ENCODE measurements around the gene CEP78.
"Not testable (repeated sequence)": the region's sequence is repeated elsewhere in the genome, so short reads cannot be mapped to it uniquely, and the experiment has no call there.

The CEP78 gene, protein sequence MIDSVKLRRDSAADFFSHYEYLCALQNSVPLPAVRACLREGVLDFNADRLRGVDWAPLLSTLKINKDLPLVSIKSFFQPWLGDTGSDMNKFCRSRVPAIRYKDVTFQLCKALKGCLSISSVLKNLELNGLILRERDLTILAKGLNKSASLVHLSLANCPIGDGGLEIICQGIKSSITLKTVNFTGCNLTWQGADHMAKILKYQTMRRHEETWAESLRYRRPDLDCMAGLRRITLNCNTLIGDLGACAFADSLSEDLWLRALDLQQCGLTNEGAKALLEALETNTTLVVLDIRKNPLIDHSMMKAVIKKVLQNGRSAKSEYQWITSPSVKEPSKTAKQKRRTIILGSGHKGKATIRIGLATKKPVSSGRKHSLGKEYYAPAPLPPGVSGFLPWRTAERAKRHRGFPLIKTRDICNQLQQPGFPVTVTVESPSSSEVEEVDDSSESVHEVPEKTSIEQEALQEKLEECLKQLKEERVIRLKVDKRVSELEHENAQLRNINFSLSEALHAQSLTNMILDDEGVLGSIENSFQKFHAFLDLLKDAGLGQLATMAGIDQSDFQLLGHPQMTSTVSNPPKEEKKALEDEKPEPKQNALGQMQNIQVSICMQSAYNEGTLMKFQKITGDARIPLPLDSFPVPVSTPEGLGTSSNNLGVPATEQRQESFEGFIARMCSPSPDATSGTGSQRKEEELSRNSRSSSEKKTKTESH

DNA sequence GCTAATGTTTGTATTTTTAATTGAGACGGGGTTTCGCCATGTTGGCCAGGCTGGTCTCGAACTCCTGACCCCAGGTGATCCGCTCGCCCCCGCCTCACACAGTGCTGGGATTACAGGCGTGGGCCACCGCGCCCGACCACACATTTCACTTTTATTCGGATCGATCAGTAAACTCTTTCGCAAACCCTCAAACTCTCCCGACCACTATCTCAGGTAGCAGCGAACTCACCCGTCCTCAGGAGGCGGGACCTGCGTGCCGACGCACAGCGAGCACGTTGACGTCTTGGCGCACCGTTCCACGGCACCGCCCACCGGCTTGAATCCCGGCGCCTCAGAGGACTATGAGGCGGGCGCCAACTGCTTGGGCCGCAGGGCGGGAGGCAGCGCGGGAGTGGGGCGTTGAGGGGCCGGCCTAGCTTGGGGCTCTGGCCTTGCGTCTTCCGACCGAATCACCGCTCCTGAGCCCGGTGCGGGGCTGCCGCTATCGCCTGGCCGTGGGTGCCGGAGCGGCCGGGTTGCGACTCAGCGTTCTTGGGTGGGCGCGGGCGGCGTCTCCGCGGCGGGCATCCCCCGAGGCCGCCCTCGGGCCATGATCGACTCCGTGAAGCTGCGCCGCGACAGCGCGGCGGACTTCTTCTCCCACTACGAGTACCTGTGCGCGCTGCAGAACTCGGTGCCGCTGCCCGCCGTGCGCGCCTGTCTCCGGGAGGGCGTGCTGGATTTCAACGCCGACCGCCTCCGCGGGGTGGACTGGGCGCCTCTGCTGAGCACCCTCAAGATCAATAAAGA, at the start of gene CEP78:
Gene CEP78, plus strand, starts transcription at position 314 of the 789 bp plus-strand sequence. Its CDS starts 276 bp downstream, at position 590.
- DNase-seq: peak; percentile 84

DNA sequence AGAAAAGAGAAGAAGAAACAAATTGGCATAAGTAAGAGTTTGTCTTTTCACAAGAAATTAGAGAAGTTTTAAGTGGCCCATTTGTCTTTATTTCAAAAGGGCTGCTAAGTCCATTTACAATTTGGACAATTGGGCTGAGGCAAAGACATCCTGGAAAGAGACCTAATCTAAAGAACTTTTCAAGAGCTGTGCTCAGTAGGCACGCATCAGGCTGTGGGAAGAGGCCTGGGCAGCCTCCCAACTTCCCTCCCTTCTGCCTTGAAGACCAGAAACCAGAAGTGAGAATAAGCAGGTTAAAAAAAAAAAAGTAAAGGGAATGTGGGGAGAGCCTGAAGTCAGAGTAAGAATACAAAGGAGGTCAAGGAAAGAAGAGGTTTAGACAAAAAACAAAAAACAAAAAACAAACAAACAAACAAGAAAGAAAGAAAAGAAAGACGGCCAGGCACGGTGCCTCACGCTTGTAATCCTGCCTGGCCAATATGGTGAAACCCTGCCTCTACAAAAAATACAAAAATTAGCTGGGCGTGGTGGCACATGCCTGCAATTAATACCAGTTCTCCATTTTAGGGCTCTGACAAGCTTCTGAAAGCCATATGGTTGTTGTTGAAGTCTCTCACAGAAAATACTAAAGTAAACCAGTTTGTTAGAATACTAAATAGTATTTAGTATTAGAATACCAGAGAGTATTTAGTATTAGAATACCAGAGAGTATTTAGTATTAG, 48.0 kb upstream of the CEP78 start:
- peak; percentile 69 for DNase-seq

DNA sequence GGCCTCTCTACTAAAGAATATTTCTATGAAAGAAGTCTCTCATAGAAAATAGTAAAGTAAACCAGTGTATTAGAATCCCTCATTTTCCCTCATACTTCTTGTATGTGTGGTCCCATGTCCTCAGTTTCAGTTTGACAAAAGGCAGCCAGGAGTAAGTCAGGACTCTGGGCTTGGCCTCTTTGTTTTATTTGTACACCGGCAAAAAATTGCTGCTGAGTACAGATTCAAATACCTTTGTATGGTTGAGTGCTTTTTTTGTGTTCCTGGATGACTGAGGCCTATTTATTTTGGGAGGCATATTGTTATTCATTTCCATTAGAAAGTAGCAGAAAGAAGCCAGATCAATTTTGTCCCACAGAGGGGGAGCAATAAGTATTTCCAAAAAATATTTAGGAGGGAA, 47.3 kb upstream of the CEP78 start:
- no peak for DNase-seq

DNA sequence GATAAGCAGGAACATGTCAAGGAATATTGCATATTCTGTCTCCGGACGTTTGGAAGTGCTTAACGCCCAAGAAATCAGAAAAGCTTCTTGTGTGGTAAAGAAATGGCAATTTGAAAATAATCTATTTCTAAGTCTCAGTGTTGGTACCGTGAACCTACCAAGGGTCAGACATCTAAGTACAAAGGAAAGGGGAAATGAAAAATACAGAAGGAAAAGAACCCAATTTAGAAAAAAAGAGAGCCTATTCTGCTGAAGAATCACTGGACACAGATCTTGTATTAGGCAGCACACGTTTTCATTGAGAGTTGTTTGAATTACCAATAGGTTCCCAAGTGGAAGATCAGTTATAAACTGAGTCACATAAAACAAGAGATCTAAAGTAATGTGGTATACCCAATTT, 46.9 kb upstream of the CEP78 start:
- DNase-seq: peak; percentile 64

DNA sequence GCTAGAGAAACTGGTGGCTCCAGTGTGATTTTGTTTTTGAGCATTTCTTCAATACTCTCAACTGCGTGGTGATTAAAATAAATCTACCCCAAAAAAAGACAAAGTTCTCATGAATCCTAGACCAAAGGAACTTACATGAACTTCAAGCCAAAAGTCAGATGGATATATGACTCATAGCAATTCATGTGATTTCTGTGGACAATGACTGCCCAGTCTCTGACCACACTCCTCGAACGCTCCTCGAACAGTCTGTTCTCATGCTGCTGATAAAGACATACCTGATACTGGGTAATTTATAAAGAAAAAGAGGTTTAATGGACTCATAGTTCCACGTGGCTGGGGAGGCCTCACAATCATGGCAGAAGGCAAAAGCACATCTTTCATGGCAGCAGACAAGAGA, 46.4 kb upstream of the CEP78 start:
- DNase-seq: peak; percentile 61

DNA sequence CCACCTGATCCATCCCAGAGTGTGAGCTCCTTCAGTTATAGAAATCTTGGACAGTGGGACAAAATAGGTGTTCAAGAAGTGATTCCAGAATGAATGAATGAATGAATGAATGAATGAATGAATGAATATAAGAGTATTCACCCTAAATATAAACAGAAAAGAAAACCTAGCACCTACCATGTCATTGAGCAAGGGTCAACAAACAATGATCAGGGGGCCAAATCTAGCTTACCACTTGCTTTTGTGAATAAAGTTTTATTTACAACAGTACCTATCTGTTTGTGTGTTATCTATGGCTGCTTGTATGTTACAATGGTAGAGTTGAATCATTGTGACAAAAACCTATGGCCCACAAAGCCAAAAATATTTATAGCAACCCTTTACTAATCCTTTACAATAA, 43.9 kb upstream of the CEP78 start:
- no peak for DNase-seq

DNA sequence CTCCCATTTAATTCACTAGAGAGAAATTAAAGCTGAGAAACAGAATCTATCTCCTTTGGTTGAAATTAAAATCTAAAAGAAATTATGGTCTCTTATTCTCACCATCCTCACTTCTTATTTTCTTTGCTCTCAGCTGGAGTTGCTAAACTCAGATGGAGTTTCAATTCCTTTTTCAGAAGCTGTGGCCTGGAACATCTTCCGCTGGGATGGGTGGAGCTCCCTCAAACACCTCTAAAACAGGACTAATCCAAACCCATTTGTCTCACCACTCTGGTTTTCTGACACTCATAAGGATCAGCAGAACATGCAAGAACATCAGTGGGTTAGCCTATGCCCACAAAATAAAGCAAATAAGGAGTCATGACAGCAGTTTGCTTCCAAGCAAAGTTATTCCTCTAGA, 39.6 kb upstream of the CEP78 start:
- DNase-seq: peak; percentile 91

DNA sequence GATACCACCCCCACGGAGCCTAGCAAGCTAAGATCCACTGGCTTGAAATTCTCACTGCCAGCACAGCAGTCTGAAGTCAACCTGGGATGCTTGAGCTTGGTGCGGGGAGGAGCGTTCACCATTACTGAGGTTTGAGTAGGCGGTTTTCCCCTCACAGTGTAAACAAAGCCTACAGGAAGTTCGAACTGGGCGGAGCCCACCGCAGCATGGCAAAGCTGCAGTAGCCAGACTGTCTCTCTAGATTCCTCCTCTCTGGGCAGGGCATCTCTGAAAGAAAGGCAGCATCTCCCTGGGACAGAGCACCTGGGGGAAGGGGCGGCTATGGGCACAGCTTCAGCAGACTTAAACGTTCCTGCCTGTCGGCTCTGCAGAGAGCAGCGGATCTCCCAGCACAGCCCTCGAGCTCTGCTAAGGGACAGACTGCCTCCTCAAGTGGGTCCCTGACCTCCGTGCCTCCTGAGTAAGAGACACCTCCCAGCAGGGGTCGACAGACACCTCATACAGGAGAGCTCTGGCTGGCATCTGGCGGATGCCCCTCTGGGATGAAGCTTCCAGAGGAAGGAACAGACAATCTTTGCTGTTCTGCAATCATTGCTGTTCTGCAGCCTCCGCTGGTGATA, 34.6 kb upstream of the CEP78 start:
- peak; percentile 60 for DNase-seq

DNA sequence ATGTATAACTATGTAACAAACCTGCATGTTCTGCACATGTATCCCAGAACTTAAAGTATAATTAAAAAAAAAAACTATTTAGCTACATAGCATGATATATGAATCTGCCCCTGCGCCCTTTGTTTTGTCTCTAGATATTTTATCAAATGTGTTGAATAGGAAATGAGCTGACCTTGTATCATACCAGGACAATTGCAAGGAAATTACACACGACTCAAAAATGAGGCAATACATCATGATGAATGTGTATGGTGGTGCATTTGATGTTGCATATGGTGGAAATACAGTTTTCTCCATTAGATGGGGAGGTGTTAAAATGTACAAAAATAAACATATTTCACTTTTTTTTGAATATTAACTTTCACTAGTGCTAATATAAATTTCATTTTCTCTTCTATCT, 28.6 kb upstream of the CEP78 start:
- no peak for DNase-seq

DNA sequence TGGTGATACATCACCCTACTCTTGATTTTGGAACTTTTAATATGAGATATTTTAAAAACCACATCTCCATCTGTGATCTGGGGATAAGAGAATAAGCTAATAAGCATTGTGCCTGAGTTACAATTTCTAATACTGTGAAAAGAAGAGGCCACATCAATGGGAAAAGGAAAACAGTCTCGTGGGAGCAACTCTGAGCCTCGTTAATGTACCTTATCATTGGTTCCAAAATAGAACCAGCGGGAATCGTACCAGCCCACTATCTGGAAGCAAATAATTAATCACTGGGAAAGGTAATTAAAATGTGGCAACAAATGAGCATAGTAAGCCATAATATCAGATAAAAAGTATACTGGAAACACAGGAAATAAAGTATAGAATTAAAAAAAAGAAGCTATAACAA, 28.0 kb upstream of the CEP78 start:
- no peak for DNase-seq

DNA sequence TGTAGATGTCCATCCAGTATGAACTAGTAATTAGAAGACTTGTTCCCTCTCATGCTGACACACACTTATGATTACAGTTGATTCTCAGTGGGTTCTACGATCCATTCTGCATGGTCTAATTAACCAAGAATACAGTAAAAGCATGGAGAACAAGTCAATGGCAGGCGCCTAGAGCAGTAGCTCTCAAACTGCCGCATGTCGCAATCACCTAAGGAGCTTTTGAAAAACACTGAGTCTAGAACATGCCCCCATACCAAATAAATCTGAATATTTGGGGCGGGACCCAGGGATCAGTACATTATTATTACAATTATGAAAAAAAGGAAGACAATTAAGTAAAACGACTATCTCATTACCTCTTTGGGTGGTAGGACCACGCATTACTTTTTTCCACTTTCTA, 26.7 kb upstream of the CEP78 start:
- DNase-seq: no peak

DNA sequence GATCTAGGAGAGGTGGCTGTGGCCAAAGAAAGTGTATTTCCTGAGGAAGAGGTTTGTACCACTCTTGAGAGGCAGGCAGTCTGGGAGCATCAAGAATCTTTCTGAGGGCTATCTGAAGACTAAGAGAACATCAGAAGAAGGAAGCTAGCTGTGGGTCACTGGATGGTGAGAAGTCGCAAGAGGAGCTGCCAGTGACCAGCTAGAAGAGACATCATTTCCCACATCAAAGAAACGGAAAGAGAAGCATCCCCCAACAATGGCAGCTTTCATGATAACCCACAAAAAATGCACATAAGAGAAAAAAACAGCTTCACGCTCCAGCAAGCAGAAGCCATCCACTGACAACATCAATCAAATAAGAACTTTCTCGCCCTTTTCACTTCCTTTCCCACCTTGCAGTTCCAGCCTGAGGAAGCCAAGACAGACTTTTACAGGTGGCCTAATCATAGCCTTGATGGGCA, 25.0 kb upstream of the CEP78 start:
- DNase-seq: no peak

DNA sequence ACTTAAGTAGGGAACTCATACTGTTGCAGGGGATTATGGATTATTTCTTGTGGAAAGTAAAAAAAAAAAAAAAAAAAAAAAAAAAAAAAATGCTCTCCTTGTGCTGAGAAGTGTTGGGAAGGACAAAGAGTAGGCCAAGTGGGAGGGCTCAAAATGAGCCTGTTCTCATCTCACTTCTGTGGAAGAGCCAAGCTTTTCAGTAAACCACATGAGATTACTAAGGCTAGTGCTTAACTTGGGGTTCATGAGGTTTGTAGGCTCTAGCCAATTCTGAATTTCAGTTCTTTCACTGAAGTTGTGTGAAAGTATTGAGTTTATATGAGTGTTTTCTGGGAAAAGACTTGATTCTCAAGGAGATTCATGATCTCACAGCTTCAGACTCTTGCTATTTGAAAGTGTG, 23.0 kb upstream of the CEP78 start:
- peak; percentile 41 for DNase-seq

DNA sequence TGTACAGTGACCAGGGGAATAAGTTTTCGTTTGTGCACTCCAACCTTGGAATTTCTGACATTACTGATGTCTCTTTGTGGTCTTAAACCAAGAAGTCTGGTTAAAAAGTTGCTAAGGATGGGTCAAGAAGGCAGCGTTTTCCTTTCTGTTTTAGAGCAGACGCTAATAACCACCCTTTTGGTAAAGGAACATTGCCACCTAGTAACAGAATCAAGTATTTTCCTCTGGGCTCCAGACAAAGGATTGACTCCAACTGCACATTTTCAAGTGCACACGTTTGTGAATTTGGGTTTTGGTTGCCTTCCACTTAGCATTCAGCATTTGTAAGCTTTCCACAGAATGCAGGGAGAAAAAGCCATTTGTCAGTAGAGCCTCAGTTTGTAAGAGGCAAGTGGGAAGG, 22.2 kb upstream of the CEP78 start:
- DNase-seq: peak; percentile 64

DNA sequence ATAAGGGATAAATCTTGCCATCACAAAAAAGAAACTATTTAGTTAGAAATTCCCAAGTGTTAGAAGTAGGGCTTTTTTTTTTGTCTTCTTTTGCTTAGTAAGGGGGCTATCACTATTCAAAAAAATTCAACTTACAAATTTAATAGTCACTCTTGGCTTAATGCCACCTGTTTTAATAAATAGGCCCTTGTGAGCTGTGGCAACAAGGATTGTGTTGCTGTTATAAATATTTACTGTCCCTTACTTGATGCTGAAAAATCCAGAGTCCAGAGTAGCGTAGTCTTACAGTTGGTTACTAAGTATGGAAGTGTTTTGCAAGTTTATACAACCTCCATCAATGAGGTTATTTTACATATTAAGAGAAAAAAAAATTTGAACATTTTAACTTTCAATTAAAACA, 21.4 kb upstream of the CEP78 start:
- no peak for DNase-seq

DNA sequence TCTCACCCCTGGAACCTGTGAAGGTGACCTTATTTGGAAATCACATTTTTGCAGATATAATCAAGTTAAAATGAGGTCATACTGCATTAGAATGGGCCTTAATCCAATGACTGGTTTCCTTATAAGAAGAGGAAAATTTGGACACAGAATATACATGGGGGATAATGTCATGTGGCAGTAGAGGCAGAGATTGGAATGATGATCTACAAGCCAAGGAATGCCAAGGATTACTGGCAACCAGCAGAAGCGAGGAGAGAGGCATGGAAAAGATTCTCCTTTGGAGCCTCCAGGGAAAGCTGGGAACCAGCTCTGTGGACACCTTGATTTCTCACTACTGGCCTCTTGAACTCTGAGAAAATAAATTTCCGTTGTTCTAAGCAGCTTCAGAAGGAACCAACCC, 20.2 kb upstream of the CEP78 start:
- no peak for DNase-seq

DNA sequence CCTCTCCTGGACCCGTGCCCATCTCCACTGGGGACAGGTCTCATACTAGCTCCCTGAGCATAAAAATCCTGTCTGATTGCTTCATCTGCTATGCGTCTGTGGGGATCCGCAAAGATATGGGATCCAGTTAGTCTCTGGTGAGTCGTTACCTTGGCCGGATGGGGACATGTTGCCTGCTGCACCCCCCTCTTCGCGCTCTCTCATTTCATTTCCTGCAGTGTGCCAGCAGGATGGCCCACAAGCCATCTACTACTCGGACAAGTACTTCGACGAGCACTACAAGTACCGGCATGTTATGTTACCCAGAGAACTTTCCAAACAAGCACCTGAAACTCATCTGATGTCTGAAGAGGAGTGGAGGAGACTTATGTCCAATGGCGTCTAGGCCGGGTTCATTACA, 17.0 kb upstream of the CEP78 start:
- DNase-seq: no peak

DNA sequence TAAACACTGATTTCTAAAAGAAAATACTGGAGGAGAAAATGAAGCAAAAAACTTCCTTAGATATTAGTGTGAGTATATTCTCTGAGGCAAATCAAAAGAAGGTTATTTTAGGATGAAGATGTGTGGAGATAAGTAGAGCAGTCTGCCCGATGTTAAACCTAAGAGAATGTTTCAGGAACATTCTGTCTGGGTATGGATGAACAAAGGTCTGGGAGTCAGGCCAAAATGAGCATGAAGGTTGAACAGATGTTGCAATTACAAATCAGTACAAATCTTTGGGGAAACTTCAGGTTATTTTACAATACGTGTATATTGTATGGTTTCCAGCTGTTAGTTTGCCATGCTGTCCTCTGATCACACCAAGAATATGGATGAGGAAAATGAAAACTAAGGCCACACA, 14.4 kb upstream of the CEP78 start:
- DNase-seq: no peak

DNA sequence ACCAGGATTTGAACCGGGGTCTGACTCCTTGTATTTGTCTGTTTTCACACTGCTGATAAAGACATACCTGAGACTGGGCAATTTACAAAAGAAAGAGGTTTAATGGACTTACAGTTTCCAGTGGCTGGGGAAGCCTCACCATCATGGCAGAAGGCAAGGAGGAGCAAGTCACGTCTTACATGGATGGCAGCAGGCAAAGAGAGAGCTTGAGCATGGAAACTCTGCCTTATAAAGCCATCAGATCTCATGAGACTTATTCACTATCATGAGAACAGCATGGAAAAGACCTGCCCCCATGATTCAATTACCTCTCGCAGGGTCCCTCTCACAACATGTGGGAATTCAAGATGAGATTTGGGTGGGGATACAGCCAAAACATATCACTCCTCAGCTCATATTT, 14.0 kb upstream of the CEP78 start:
- DNase-seq: not testable (repeated sequence)

DNA sequence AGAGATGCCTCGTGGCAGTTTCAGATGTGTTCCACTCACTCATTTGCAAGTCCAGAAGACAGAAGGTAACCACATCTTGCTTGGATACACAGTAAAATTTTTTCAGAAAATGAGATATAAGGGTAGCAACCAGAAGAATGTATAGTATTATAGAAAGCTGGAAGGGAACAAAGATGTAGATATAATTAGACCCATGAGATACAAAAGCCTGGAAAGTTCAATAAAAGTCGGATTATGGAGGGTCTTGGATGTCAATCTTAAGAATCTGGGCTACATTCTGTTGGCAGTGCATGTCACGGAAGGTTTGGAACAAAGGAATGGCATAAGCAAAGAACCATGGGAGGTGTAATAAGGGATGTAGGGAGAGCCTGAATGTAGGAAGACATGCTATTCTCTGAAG, 5.1 kb upstream of the CEP78 start:
- DNase-seq: no peak

DNA sequence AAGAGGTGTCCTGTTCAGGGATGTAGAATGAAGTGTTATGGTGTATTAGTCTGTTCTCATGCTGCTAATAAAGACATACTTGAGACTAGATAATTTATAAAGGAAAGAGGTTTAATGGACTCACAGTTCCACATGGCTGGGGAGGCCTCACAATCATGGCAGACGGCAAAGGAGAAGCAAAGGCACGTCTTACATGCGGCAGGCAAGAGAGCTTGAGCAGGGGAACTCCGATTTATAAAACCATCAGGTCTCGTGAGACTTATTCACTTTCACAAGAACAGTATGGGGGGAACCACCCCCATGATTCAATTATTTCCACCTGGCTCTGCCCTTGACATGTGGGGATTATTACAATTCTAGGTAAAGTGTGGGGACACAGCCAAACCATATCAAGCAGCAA, 3.4 kb upstream of the CEP78 start:
- DNase-seq: not testable (repeated sequence)

DNA sequence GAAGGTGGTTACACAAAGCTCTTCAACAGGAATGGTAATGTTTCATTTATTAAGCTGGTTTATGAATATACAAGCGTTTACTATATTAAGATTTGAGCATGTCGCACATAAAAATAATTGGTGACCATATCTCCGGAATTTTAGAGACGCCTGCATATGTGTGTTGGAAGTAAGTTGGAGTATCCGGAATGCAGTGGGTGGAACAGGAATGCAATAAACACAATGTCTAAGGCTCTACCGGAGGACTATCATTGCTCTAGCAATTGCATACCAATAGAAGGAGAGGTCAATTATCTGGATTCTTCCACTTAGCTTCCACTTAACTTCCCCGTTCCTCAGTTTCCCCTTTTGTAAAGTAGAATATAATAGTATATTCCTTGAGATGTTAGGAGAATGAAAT, 1.1 kb upstream of the CEP78 start:
- DNase-seq: no peak
